GM12873 (cell line): Measurements from ENCODE around the gene PTPRQ.

Experiments used
- TF ChIP-seq, protein P1 (sequence below): IDR thresholded peaks from 2 replicates; pipeline ENCODE4 v1.5.1; 2012; ENCODE audit warnings: low read depth, mild to moderate bottlenecking, moderate library complexity, low read length, control low read depth; ENCODE audit not compliant: insufficient read depth; ENCODE audit errors: missing control alignments

The PTPRQ gene

DNA sequence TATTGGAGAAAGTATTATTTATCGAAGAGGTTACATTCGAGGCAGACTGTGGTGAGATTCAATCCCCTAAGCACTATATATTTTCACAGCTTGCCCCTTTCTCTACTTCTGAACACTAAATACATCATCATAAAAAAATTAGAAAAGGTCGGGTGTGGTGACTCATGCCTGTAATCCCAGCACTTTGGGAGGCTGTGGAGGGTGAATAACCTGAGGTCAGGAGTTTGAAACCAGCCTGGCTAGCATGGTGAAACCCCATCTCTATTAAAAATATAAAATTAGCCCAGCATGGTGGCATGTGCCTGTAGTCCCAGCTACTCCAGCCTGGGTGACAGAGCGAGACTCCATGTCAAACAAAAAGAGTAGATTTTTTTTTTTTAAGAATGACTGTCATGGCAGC, 192.8 kb downstream of the PTPRQ start:
- TF ChIP-seq, protein P1, sequence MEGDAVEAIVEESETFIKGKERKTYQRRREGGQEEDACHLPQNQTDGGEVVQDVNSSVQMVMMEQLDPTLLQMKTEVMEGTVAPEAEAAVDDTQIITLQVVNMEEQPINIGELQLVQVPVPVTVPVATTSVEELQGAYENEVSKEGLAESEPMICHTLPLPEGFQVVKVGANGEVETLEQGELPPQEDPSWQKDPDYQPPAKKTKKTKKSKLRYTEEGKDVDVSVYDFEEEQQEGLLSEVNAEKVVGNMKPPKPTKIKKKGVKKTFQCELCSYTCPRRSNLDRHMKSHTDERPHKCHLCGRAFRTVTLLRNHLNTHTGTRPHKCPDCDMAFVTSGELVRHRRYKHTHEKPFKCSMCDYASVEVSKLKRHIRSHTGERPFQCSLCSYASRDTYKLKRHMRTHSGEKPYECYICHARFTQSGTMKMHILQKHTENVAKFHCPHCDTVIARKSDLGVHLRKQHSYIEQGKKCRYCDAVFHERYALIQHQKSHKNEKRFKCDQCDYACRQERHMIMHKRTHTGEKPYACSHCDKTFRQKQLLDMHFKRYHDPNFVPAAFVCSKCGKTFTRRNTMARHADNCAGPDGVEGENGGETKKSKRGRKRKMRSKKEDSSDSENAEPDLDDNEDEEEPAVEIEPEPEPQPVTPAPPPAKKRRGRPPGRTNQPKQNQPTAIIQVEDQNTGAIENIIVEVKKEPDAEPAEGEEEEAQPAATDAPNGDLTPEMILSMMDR = no peak

DNA sequence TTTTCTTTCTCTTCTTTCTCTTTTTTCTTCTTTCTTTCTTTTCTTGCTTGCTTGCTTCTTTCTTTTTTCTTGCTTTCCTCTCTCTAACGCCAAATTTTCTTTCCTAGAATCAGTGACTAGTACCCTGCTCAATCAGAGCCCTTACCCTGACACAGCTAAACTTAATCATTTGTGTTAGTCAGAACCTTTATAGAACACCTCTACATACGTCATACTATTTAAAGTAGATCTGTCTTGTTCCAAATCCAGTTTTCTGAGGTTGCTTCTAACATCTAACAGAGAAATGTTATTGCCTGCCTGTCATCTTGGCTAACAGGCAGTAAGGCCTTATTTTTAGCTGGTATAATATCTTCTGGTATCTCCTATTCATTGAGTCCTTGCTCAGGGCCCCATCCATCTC, 197.9 kb downstream of the PTPRQ start:
- TF ChIP-seq, protein P1 = no peak

DNA sequence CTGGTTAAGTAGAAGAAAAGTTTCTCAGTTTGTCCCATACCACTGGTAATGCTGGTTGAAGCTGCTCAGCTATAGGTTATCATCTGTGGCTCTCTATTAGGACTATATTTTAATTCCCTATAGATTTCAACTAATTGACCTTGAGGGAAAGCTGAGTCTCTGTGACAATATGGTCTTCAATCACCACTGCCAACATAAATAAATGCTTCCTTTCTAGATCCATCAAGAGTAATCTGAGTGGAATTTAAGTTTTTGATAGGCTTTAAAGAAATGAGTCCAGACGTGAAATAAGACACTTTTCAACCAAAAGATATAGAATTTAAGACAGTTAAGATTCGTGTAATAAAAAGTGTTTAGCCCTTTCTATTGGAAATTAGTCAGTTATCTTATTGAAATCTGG, 199.9 kb downstream of the PTPRQ start:
- TF ChIP-seq, protein P1 = no peak

DNA sequence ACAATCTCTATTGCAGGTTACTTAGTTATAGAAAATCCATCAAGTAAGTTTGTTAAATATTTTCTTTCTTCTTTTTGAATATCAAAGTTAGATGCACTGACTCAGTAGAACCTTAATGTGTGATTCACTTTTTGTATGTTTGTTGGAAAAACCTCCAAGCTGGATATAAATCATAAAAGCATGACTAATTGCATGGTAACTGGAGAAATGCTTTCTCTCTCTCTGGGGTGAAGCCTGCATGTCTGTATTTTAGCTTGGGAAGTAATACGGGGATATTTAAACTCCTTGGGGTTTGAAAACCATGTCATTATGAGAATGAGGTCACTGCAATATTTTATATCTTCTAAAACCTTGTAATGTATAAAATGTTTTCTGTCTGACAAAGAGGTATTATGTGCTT, 204.8 kb downstream of the PTPRQ start:
- TF ChIP-seq, protein P1 = no peak

DNA sequence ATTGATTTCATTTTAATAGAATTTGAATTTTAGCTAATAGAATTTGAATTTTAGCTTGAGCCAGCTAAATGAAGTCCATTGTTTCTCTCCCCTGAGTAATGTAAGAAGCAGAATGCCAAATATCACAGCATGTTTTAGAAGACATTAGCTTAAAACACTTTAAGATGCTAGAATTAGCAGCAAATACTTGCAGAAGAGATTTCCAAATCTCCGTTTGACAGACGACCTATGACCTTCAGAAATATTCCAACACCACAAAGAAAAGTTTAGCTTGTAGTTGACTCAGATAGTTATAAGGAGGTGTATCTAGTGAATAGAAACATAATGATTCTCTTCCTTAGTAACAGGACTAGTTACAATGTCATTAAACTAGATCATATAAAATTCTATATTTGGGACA, 211.7 kb downstream of the PTPRQ start:
- TF ChIP-seq, protein P1 = no peak

DNA sequence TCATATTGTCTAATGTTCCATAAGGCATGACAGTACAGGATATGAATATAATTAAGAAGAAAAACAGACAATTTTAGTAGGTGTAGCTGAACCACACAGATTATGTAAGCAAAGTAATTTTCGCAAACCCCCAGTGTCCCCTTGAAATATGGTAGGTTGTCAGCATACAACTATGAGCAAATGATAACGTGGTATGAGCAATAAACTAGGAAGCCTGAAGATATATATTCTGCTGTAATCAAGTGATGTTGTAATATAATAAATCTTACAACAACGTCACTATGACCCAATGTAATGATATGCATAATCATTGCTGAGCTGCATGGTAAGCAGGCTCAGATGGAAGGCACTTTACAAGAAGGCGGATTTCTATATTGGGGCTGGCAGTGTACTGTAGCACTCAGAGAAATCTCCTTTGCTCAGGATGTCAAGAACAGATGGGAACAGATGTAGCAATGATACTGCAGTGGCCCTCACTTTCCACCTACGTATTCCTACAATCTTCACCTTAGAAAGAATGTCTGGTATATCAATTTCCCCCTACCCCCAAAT, 215.6 kb downstream of the PTPRQ start:
- TF ChIP-seq, protein P1 = no peak

DNA sequence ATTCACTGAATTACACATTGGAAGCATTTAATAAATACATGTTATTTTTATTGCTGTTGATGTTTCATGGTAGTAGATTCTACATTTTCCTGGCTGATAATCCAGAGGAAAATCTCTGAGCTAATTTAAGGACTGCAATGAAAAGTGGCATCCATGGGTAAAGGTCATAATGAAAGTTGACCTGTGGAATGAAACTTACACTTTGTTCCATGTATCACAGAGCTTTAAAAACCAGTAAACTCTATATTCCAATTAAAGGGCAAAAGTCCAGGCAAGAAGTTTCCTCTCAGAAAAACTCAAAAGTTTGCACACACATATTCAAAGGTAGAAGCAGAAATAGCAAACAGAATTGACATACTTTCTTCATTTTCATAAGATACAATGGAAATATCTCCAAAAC, 218.6 kb downstream of the PTPRQ start:
- TF ChIP-seq, protein P1 = no peak

DNA sequence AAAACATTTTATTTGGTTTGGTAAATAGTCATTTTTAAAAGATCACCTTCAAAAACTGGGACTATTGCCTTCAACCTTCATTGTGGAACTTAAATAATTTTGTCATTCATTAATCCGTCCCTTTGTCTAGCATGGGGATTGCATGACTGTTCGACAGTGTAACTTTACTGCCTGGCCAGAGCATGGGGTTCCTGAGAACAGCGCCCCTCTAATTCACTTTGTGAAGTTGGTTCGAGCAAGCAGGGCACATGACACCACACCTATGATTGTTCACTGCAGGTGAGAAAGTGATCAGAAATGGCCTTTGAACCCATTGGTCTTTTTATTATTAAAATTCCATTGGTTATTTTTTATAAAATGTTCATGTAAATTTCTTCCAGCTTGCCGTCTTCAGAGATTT, 226.2 kb downstream of the PTPRQ start:
- TF ChIP-seq, protein P1 = no peak
